PC-3 (cell line): ENCODE results near the gene WRNIP1. TPM values are rescaled to one million over a fixed set of nuclear protein-coding genes. Genes with fewer than 3 reads are reported as not detected.

Experiments used
- ATAC-seq: fragments of 200-7000 bp; cut with Tn5 transposase; 2 replicates; pipeline ENCODE4 v1.9.1; 2020; ENCODE audit warnings: mild to moderate bottlenecking, moderate library complexity
- BruUV-seq: library from RNA; stranded (reverse); fragments of 400-500 nt; replicated peaks from 2 replicates; lab custom pipeline; 2021; lab: Mats Ljungman, UMichigan
- CTCF ChIA-PET: fragments of 300-600 bp; sonication (Branson Sonifier 250); formaldehyde crosslinking; loops from one replicate; lab custom pipeline; 2022; ENCODE audit warnings: antibody characterized with exemption; lab: Charles Lee
- POLR2A ChIA-PET: fragments of 300-600 bp; sonication (Branson Sonifier 250); formaldehyde crosslinking; loops from one replicate; lab custom pipeline; 2022; ENCODE audit warnings: antibody characterized with exemption; ENCODE audit not compliant: unreplicated experiment; lab: Charles Lee
- DNase-seq: peaks from one replicate; pipeline ENCODE4 v3.0.0-alpha.2; 2015
- H2AFZ ChIP-seq: fragments of 300-600 bp; sonication (generic); 2 replicates; pipeline ENCODE4 v1.6.0; 2016; ENCODE audit warnings: antibody characterized with exemption, low read length
- H3F3A ChIP-seq: fragments of 300-600 bp; sonication (generic); one replicate; pipeline ENCODE4 v1.6.0; 2017; ENCODE audit warnings: antibody characterized with exemption, low read length, control low read depth, mild to moderate bottlenecking; ENCODE audit not compliant: unreplicated experiment
- H3K27ac ChIP-seq: fragments of 300-600 bp; sonication (generic); 2 replicates; pipeline ENCODE4 v1.5.1; 2016; ENCODE audit warnings: mild to moderate bottlenecking, low read length
- H3K27me3 ChIP-seq: fragments of 300-600 bp; sonication (generic); 2 replicates; pipeline ENCODE4 v1.6.1; 2016; ENCODE audit warnings: low read length, mixed read lengths
- H3K36me3 ChIP-seq: fragments of 300-600 bp; sonication (generic); 2 replicates; pipeline ENCODE4 v1.6.1; 2016; ENCODE audit warnings: low read depth, mixed run types, low read length, mixed read lengths
- H3K4me1 ChIP-seq: fragments of 300-600 bp; sonication (generic); 2 replicates; pipeline ENCODE4 v1.5.1; 2016; ENCODE audit warnings: low read length; ENCODE audit not compliant: insufficient read depth
- H3K4me2 ChIP-seq: fragments of 300-600 bp; sonication (generic); 2 replicates; pipeline ENCODE4 v1.6.0; 2016; ENCODE audit warnings: low read length
- H3K4me3 ChIP-seq: fragments of 300-600 bp; sonication (generic); 2 replicates; pipeline ENCODE4 v1.5.1; 2016; ENCODE audit warnings: mild to moderate bottlenecking, low read length, mixed read lengths
- H3K79me2 ChIP-seq: fragments of 300-600 bp; sonication (generic); 2 replicates; pipeline ENCODE4 v1.6.1; 2017; ENCODE audit warnings: low read length, mixed read lengths
- H3K9ac ChIP-seq: fragments of 300-600 bp; sonication (generic); 2 replicates; pipeline ENCODE4 v1.6.0; 2016; ENCODE audit warnings: mild to moderate bottlenecking, low read length
- H3K9me2 ChIP-seq: fragments of 300-600 bp; sonication (generic); replicated peaks from 2 replicates; pipeline ENCODE4 v1.6.1; 2016; ENCODE audit warnings: mixed run types, low read length, mixed read lengths
- H3K9me3 ChIP-seq: fragments of 300-600 bp; sonication (generic); 2 replicates; pipeline ENCODE4 v1.6.1; 2016; ENCODE audit warnings: low read length, mixed read lengths
- H4K20me1 ChIP-seq: fragments of 300-600 bp; sonication (generic); 2 replicates; pipeline ENCODE4 v1.6.1; 2016; ENCODE audit warnings: low read length, mixed read lengths
- EZH2 ChIP-seq: fragments of 300-600 bp; sonication (generic); IDR thresholded peaks from one replicate; pipeline ENCODE4 v1.6.1; 2017; ENCODE audit warnings: antibody characterized with exemption, mild to moderate bottlenecking, low read length; ENCODE audit not compliant: unreplicated experiment
- EZH2phosphoT487 ChIP-seq: fragments of 300-600 bp; sonication (generic); IDR thresholded peaks from 2 replicates; pipeline ENCODE4 v1.6.1; 2018; ENCODE audit warnings: mild to moderate bottlenecking, antibody characterized with exemption, low read length, borderline replicate concordance
- intact Hi-C: fragments of 100-400 bp; cut with micrococcal nuclease; formaldehyde crosslinking; loops from 2 replicates; pipeline ENCODE4 v1.9.0; 2023
- total RNA-seq: library from RNA; depleted of rRNA; stranded (reverse); fragments of >200 nt; gene quantifications from 2 replicates; pipeline ENCODE4 v1.2.3, GENCODE V29; 2014
- TF ChIP-seq, protein P1 (sequence below): fragments of 300-600 bp; sonication (generic); conservative IDR thresholded peaks from 2 replicates; pipeline ENCODE4 v1.5.1; 2017; ENCODE audit warnings: antibody characterized with exemption, low read depth, mild to moderate bottlenecking, low read length

Gene WRNIP1
- total RNA-seq, 1 experiment from 2014 or later, result 92.2 TPM

DNA sequence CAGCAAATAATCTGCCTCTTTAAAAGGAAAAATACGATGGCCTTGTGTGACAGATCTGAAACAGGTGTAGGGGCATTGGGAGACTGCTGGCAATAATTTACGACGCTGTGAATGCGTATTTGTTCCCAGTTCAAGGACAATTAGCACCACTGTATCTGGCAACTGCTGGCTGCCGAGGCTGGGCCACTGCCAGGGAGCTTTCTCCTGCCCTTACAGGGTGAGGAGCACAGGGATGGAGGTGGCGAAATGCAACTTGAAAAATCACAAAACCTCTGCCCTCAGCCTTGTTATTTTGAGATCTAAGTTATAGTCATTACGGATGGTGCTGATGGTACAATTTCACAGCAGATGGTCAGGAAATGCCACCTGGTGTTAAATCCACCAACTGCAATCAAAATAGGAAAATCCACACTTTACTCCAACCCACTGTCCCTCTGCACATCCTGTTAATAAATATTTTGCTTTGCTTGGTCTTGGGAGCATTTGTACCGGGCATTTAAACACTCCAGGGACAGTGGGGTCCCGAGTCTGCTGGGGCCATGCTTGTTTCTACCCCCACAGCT lies 20.9 kb upstream of the WRNIP1 start:
- TF ChIP-seq, protein P1, sequence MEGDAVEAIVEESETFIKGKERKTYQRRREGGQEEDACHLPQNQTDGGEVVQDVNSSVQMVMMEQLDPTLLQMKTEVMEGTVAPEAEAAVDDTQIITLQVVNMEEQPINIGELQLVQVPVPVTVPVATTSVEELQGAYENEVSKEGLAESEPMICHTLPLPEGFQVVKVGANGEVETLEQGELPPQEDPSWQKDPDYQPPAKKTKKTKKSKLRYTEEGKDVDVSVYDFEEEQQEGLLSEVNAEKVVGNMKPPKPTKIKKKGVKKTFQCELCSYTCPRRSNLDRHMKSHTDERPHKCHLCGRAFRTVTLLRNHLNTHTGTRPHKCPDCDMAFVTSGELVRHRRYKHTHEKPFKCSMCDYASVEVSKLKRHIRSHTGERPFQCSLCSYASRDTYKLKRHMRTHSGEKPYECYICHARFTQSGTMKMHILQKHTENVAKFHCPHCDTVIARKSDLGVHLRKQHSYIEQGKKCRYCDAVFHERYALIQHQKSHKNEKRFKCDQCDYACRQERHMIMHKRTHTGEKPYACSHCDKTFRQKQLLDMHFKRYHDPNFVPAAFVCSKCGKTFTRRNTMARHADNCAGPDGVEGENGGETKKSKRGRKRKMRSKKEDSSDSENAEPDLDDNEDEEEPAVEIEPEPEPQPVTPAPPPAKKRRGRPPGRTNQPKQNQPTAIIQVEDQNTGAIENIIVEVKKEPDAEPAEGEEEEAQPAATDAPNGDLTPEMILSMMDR, result peak; percentile 64
- no peak for TF ChIP-seq EZH2phosphoT487
- no TSS peak for BruUV-seq
- POLR2A ChIA-PET, result no interaction called here
- Histone ChIP-seq H3K4me3 (no peak overlapping the region), H3K79me2 (no peaks in the 10 kb centered on the region), H3K9me2 (no peaks in the 10 kb centered on the region), H3K4me1 (peaks cover 5% of the 10 kb centered on the region; the same call in 1 of the 2 replicates), H3K36me3 (no peaks in the 10 kb centered on the region), H3K9me3 (no peaks in the 10 kb centered on the region), H3K4me2 (no peak overlapping the region), H3K9ac (no peak overlapping the region), H4K20me1 (no peaks in the 10 kb centered on the region), H2AFZ (peak overlapping the region; percentile 43; the same call in 1 of the 2 replicates), H3K27ac (no peak overlapping the region), H3F3A (no peaks in the 10 kb centered on the region), H3K27me3 (no peaks in the 10 kb centered on the region)
- intact Hi-C loops, result loop anchor here (2.0 kb wide), 1 partner anchor 1147 kb away; no protein-coding TSS in a partner anchor
- DNase-seq (peak; percentile 53), ATAC-seq (peak; percentile 74)
- CTCF ChIA-PET, result no interaction called here

DNA sequence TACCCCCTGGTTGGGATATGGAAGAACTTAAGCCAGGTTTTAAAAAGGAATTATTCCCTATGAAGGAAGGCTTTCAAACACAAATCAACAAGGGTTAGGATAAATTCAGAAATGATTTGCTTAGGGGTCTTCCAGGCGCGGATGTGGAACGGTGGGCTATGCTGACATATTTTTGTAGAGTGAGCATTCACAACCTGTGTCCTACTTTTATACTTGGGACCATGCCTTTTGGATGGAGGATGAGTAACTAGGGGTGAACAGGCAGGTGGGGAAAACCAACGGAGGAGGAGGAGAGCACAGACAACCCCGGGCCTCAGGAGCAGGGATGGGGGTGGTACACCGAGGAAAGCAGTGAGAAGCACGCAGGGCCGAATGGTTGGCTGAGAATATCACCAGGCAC lies 20.4 kb upstream of the WRNIP1 start:
- Histone ChIP-seq H3K79me2 (no peaks in the 10 kb centered on the region), H3F3A (no peaks in the 10 kb centered on the region)
- CTCF ChIA-PET, result no interaction called here

DNA sequence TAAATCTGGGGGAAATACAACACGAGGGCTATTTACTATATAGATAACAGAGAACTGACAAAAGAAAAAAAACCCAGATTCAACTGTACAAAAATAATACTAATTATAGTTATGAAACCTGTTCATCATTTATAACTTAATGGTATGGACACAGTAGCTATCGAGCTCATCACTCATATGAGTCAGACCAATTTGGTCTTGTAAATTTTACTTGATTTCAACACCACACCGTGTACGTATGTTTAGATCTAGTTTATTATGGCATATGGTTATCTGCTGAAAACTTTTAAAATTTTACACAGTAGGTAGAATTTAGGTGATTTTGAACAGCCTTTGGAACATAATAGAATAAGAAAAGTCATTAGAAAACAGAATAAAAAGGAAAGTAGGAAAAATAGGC lies 19.9 kb upstream of the WRNIP1 start:
- intact Hi-C loops, result loop anchor here (2.0 kb wide), 1 partner anchor 1148 kb away; no protein-coding TSS in a partner anchor
- CTCF ChIA-PET, result no interaction called here

More for the DNA sequence above, 20.4 kb upstream of the WRNIP1 start:
- BruUV-seq, result no TSS peak
- intact Hi-C loops, result loop anchor here (2.0 kb wide), 1 partner anchor 1148 kb away; no protein-coding TSS in a partner anchor
- Histone ChIP-seq H4K20me1 (no peaks in the 10 kb centered on the region), H3K9ac (no peak overlapping the region), H3K36me3 (no peaks in the 10 kb centered on the region), H3K4me1 (peaks cover 3% of the 10 kb centered on the region; the same call in 1 of the 2 replicates), H3K27me3 (no peaks in the 10 kb centered on the region), H2AFZ (peak overlapping the region; percentile 43; the same call in 1 of the 2 replicates), H3K4me2 (no peak overlapping the region), H3K9me2 (no peaks in the 10 kb centered on the region), H3K4me3 (no peak overlapping the region), H3K27ac (no peak overlapping the region), H3K9me3 (no peaks in the 10 kb centered on the region)
- TF ChIP-seq EZH2 (no peak), EZH2phosphoT487 (no peak)
- TF ChIP-seq, protein P1, result no peak; the same call in 1 of the 2 replicates
- DNase-seq (no peak), ATAC-seq (no peak)
- POLR2A ChIA-PET, result no interaction called here

More for the DNA sequence above, 19.9 kb upstream of the WRNIP1 start:
- Histone ChIP-seq H3K4me2 (no peak overlapping the region), H3K36me3 (no peaks in the 10 kb centered on the region), H3K4me3 (no peak overlapping the region), H3K27me3 (no peaks in the 10 kb centered on the region), H3F3A (no peaks in the 10 kb centered on the region), H3K9ac (no peak overlapping the region), H3K9me3 (no peaks in the 10 kb centered on the region), H3K9me2 (no peaks in the 10 kb centered on the region), H3K79me2 (no peaks in the 10 kb centered on the region), H3K27ac (no peak overlapping the region), H4K20me1 (no peaks in the 10 kb centered on the region), H2AFZ (no peak overlapping the region), H3K4me1 (no peaks in the 10 kb centered on the region)
- POLR2A ChIA-PET, result no interaction called here
- no peak for ATAC-seq
- no peak for DNase-seq
- no TSS peak for BruUV-seq
- TF ChIP-seq EZH2phosphoT487, result no peak
- TF ChIP-seq, protein P1, result no peak
- no peak for TF ChIP-seq EZH2
